Panc1 (cell line): ENCODE data around the gene SNRPN. TPM values are rescaled to one million over a fixed set of nuclear protein-coding genes. Genes with fewer than 3 reads are reported as not detected.
"Not testable (repeated sequence)": the region's sequence is repeated elsewhere in the genome, so short reads cannot be mapped to it uniquely, and the experiment has no call there.

ENCODE experiments used
- ATAC-seq: fragments of 200-7000 bp; cut with Tn5 transposase; 2 replicates; pipeline ENCODE4 v1.9.1; 2020; ENCODE audit warnings: mild to moderate bottlenecking, moderate library complexity
- BruUV-seq: library from RNA; stranded (reverse); fragments of 400-500 nt; replicated peaks from 2 replicates; lab custom pipeline; 2021; lab: Mats Ljungman, UMichigan
- CTCF ChIA-PET: fragments of 300-600 bp; sonication (Branson Sonifier 250); formaldehyde crosslinking; loops from one replicate; lab custom pipeline; 2022; ENCODE audit warnings: antibody characterized with exemption; lab: Charles Lee
- POLR2A ChIA-PET: fragments of 300-600 bp; sonication (Branson Sonifier 250); formaldehyde crosslinking; loops from one replicate; lab custom pipeline; 2022; ENCODE audit warnings: antibody characterized with exemption; lab: Charles Lee
- DNase-seq: peaks from one replicate; pipeline ENCODE4 v3.0.0-alpha.2; 2010; ENCODE audit warnings: low read depth, low spot score
- H3K27ac ChIP-seq: 2 replicates; pipeline ENCODE4 v1.5.1; 2011; ENCODE audit warnings: mild to moderate bottlenecking, low read length, inconsistent platforms
- H3K27me3 ChIP-seq: fragments of 200-500 bp; sonication (Bioruptor generic); 2 replicates; pipeline ENCODE4 v1.6.0; 2014; ENCODE audit warnings: low read length, inconsistent platforms; ENCODE audit not compliant: control insufficient read depth, insufficient read depth
- H3K36me3 ChIP-seq: fragments of 200-500 bp; sonication (Bioruptor generic); 2 replicates; pipeline ENCODE4 v1.5.1; 2014; ENCODE audit warnings: inconsistent platforms, mild to moderate bottlenecking, low read length, moderate library complexity; ENCODE audit not compliant: control insufficient read depth, insufficient read depth
- H3K4me1 ChIP-seq: 2 replicates; pipeline ENCODE4 v1.5.1; 2011; ENCODE audit warnings: inconsistent platforms, mild to moderate bottlenecking, low read length, moderate library complexity; ENCODE audit not compliant: control insufficient read depth, insufficient read depth
- H3K4me3 ChIP-seq, 2 experiments: 2 replicates each; pipeline ENCODE4 v1.5.1; 2011 to 2012; ENCODE audit warnings: low read depth in 2 of 2, low read length in 2 of 2, mild to moderate bottlenecking in 2 of 2, inconsistent platforms in 1 of 2, moderate library complexity in 1 of 2
- H3K9me3 ChIP-seq: fragments of 200-500 bp; sonication (Bioruptor generic); 2 replicates; pipeline ENCODE4 v1.5.1; 2014; ENCODE audit warnings: low read depth, mild to moderate bottlenecking, inconsistent platforms, low read length, moderate library complexity; ENCODE audit not compliant: control insufficient read depth, insufficient read depth
- POLR2AphosphoS5 ChIP-seq: IDR thresholded peaks from 2 replicates; pipeline ENCODE4 v1.6.1; 2012; ENCODE audit warnings: mild to moderate bottlenecking, low read depth, low read length, moderate library complexity
- in situ Hi-C: cut with HindIII; loops from 2 replicates; pipeline ENCODE4 v1.10.0; 2016; ENCODE audit warnings: low sequenced_read_pairs, low pct_unique_long_range_greater_than_20kb
- intact Hi-C: fragments of 100-400 bp; cut with micrococcal nuclease; formaldehyde crosslinking; loops from one replicate; pipeline ENCODE4 v1.10.0; 2022; ENCODE audit not compliant: unreplicated experiment
- total RNA-seq: library from RNA; stranded (reverse); gene quantifications from one replicate; pipeline ENCODE4 v1.2.1, GENCODE V29; 2021; ENCODE audit not compliant: unreplicated experiment
- TF ChIP-seq, protein P1 (sequence below), 2 experiments: IDR thresholded peaks; 2 replicates each; pipeline ENCODE4 v1.6.1; 2011 to 2012; ENCODE audit warnings: low read depth in 2 of 2, control low read depth in 1 of 2, low read length in 1 of 2, mild to moderate bottlenecking in 1 of 2, moderate library complexity in 1 of 2; ENCODE audit not compliant: insufficient read depth in 1 of 2
- TF ChIP-seq, protein P2 (sequence below): fragments of 450-650 bp; IDR thresholded peaks from 2 replicates; pipeline ENCODE4 v1.5.1; 2017; ENCODE audit warnings: mild to moderate bottlenecking

Gene SNRPN
- total RNA-seq, 1 experiment from 2014 or later, result 75.1 TPM

DNA sequence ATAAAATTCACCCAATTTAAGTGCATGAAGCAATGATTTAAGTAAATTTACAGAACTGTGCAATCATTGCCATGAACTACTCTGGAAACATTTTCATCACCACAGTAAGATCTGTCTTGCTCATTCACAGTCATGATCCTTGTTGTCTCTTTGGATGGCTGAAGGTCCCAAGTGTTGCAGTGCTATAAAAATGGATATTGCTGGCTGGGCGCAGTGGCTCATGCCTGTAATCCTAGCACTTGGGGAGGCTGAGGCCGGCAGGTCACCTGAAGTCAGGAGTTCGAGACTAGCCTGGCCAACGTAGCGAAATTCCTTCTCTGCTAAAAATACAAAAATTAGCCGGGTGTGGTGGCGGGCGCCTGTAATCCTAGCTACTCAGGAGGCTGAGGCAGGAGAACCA is 17.0 kb downstream of the SNRPN start:
- no peaks in the 10 kb centered on the region for H3K27me3 ChIP-seq
- no peaks in the 10 kb centered on the region for H3K4me1 ChIP-seq
- DNase-seq (no peak), ATAC-seq (no peak)
- ChIA-PET CTCF (no interaction called here), POLR2A (no interaction called here)
- in situ Hi-C loops, result no loop called here
- TF ChIP-seq, protein P1, sequence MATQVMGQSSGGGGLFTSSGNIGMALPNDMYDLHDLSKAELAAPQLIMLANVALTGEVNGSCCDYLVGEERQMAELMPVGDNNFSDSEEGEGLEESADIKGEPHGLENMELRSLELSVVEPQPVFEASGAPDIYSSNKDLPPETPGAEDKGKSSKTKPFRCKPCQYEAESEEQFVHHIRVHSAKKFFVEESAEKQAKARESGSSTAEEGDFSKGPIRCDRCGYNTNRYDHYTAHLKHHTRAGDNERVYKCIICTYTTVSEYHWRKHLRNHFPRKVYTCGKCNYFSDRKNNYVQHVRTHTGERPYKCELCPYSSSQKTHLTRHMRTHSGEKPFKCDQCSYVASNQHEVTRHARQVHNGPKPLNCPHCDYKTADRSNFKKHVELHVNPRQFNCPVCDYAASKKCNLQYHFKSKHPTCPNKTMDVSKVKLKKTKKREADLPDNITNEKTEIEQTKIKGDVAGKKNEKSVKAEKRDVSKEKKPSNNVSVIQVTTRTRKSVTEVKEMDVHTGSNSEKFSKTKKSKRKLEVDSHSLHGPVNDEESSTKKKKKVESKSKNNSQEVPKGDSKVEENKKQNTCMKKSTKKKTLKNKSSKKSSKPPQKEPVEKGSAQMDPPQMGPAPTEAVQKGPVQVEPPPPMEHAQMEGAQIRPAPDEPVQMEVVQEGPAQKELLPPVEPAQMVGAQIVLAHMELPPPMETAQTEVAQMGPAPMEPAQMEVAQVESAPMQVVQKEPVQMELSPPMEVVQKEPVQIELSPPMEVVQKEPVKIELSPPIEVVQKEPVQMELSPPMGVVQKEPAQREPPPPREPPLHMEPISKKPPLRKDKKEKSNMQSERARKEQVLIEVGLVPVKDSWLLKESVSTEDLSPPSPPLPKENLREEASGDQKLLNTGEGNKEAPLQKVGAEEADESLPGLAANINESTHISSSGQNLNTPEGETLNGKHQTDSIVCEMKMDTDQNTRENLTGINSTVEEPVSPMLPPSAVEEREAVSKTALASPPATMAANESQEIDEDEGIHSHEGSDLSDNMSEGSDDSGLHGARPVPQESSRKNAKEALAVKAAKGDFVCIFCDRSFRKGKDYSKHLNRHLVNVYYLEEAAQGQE (IDR thresholded peaks at IDR 0.05; ENCODE audit: insufficient read depth in 1 of 2, low read depth in 2 of 2, low read length in 1 of 2), result no peak
- no peak for TF ChIP-seq POLR2AphosphoS5
- TF ChIP-seq, protein P2, sequence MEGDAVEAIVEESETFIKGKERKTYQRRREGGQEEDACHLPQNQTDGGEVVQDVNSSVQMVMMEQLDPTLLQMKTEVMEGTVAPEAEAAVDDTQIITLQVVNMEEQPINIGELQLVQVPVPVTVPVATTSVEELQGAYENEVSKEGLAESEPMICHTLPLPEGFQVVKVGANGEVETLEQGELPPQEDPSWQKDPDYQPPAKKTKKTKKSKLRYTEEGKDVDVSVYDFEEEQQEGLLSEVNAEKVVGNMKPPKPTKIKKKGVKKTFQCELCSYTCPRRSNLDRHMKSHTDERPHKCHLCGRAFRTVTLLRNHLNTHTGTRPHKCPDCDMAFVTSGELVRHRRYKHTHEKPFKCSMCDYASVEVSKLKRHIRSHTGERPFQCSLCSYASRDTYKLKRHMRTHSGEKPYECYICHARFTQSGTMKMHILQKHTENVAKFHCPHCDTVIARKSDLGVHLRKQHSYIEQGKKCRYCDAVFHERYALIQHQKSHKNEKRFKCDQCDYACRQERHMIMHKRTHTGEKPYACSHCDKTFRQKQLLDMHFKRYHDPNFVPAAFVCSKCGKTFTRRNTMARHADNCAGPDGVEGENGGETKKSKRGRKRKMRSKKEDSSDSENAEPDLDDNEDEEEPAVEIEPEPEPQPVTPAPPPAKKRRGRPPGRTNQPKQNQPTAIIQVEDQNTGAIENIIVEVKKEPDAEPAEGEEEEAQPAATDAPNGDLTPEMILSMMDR, result no peak
- no peak overlapping the region for H3K27ac ChIP-seq
- no peaks in the 10 kb centered on the region for H3K9me3 ChIP-seq
- H3K4me3 ChIP-seq, result no peak overlapping the region
- intact Hi-C loops, result no loop called here
- BruUV-seq, result no TSS peak
- H3K36me3 ChIP-seq, result no peaks in the 10 kb centered on the region; the same call in 1 of the 2 replicates

DNA sequence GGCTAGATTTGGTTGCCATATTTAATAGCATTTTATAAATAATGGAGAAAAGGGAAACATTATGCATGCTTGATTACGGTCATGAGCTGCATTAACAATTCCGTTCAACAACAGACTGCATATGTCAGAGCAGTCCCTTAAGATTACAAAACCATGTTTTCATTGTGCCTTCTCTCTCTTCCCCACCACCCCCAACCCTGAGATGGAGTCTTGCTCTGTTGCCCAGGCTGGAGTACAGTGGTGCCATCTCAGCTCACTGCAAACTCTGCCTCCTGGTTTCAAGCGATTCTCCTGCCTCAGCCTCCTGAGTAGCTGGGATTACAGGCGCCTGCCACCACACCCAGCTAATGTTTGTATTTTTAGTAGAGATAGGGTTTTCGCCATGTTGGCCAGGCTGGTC is 17.9 kb downstream of the SNRPN start:
- H3K4me1 ChIP-seq, BruUV-seq, H3K4me3 ChIP-seq, ATAC-seq, intact Hi-C loops, in situ Hi-C loops, H3K27me3 ChIP-seq, CTCF ChIA-PET, H3K27ac ChIP-seq, DNase-seq, H3K36me3 ChIP-seq, POLR2A ChIA-PET, H3K9me3 ChIP-seq: not testable (repeated sequence)

DNA sequence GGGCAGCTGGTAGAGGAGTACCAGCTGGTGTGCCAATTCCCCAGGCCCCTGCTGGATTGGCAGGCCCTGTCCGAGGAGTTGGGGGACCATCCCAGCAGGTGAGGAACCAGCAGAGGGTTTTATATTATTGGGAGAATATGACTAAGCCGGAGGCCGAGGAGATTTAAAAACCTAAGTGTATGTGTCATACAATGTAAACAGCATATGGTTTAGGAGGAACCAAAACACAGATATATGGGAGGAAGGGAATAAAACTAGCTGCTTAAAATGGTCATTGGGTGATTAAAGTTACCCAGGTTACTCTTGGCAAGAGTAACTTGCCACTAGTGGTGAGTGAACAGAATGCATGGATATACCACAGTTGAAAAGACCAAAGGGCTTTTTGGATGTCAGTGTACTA is 22.1 kb downstream of the SNRPN start:
- DNase-seq (no peak), ATAC-seq (no peak)
- TF ChIP-seq POLR2AphosphoS5, result no peak
- in situ Hi-C loops, result no loop called here
- no TSS peak for BruUV-seq
- ChIA-PET POLR2A (no interaction called here), CTCF (no interaction called here)
- no peaks in the 10 kb centered on the region for H3K27me3 ChIP-seq
- intact Hi-C loops, result no loop called here
- H3K4me1 ChIP-seq, result no peaks in the 10 kb centered on the region
- peaks cover 2% of the 10 kb centered on the region for H3K36me3 ChIP-seq
- no peak overlapping the region for H3K4me3 ChIP-seq
- no peak overlapping the region for H3K27ac ChIP-seq
- H3K9me3 ChIP-seq, result no peaks in the 10 kb centered on the region
